GM18505 (cell line): Measurements from ENCODE around the gene TBPL2.
"Not testable (repeated sequence)": the region's sequence is repeated elsewhere in the genome, so short reads cannot be mapped to it uniquely, and the experiment has no call there.

ENCODE experiments used
- ATAC-seq: cut with Tn5 transposase; IDR thresholded peaks from one replicate; pipeline ENCODE4 v1.9.1; 2021; ENCODE audit not compliant: unreplicated experiment
- POLR2A ChIP-seq: IDR thresholded peaks from 4 replicates; pipeline ENCODE4 v1.6.1; 2011; ENCODE audit warnings: borderline replicate concordance; ENCODE audit not compliant: insufficient read depth, insufficient read length; ENCODE audit errors: extremely low read depth

The TBPL2 gene

DNA sequence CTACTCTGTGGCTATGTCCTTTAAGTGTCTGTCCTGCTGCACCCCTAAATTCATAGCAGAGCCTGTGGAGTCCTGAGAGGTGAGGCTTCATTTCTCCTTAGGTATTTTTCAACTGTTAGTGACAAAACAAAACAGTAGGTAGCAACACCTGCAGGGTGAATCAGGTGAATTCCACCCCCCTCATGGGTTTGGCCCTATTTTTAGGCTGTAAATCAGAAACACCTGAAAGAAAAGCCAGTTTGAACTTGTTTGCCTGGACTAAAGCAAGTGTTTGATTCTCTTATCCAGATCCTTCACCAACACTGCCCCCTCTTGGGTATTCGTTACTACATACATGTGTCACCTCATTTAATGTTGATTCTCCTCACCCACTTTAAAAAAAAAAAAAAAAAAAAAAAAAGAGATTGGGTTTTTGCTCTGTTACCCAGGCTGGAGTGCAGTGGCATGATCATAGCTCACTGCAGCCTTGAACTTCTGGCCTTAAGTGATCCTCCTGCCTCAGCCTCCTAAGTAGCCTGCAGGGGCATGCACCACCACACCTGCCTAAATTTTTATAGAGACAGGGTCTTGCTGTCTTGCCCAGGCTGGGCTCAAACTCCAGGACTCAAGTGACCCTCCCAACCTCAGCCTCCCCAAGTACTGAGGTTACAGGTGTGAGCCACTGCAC lies 10.3 kb downstream of the TBPL2 start:
- TF ChIP-seq POLR2A, result no peak
- ATAC-seq, result peak; percentile 73

DNA sequence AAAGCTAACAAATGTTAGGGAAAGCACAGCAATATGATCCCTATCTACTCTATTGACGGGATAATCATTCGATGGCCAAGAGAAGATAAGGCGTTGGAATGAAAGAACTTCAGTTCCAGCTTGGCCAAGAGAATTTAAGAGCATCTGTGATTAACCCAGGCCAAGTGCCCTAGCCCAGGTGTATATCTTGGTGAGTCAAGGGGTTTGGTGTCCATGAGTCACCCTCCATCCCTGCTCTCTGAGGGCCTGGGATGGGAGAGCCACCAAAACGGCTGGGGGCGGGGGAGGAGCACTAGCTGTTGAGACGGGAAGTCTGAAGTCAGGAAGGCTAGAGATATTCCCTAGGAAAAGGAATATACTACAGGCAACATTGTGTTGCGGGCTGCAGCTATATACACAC lies 13.0 kb downstream of the TBPL2 start:
- no peak for TF ChIP-seq POLR2A
- no peak for ATAC-seq

DNA sequence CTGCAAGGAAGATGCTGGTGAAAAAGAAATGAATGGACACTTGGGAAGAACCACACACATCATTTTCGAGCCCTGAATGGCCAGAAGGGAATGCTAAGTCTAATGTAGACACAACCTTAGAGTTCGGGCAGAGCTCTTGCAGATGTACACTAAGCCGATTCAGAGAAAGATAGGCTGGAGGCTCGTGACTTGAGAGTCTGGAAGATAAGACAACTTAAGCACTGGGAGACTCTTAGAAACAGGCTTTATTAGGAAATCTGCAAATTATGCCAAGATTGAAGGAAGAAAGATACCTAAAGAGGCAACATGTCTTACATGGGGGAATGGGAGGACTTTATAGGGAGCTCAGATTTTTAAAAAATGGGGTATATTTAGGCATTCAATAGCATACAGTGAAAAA lies 13.5 kb downstream of the TBPL2 start:
- no peak for ATAC-seq
- TF ChIP-seq POLR2A, result no peak

DNA sequence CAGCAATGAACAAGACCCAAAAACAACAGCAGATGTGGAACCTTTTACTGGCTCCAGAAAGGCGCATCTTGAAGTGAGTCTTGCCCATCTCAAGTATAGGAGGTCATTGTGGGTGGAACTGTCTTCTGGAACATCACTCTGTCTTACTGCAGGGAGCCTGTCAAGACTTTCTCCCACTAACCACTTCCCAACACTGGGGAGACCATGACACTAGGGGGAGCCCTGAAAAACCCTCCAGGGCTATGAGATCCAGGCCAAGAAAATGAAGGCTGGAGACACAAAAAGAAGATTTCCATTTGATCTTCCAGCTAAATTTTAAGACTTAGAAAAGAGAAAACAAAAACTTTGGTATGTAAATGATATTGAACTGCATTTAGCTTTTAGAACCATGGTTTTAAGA lies 15.3 kb downstream of the TBPL2 start:
- no peak for TF ChIP-seq POLR2A
- no peak for ATAC-seq

DNA sequence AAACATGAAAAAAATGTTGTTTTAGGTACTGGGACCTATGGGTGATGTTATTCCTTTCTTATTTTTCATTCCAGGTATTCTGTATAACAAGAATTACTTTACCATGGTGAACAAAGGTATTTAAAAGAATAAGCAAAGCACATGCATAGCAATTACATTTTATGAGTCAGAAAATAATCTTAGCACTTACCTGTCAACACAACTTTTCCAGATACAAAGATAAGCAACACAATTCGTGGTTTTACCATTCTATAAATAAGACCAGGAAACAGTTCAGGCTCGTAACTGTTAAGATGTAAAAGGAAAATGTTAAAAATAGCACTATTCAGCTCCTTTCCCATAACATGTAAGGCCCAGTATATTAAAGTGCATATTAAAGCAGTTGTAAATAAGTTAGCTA lies 16.4 kb downstream of the TBPL2 start:
- ATAC-seq, result no peak
- no peak for TF ChIP-seq POLR2A

DNA sequence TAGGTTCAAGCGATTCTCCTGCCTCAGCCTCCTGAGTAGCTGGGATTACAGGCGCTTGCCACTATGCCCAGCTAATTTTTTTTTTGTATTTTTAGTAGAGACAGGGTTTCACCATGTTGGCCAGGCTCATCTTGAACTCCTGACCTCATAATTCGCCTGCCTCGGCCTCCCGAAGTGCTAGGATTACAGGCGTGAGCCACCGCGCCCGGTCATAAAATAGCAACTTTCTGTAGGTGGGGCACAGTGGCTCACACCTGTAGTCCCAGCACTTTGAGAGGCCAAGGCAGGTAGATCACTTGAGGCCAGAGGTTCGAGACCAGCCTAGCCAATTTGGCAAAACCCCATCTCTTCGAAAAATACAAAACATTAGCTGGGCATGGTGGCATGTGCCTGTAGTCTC lies 18.1 kb downstream of the TBPL2 start:
- ATAC-seq, result not testable (repeated sequence)

DNA sequence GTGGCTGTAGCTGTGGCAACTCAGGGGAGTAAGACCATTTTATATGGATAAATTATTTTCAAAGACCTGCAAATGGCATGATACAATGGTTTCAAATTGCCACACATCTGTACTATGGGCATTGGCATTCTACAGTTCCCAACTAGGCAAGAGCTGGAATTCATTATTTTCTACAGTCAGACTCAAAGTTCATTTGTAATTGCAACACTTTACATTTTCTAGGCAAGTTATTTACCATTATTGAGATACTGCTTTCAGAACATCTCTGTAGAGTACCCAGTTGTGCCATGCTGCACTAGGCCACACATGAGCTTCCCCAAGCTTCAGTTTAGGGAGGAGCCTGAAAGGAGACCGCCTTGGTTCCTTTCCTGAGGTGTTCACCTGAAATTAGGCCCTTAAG lies 20.8 kb downstream of the TBPL2 start:
- no peak for TF ChIP-seq POLR2A
- ATAC-seq, result no peak

DNA sequence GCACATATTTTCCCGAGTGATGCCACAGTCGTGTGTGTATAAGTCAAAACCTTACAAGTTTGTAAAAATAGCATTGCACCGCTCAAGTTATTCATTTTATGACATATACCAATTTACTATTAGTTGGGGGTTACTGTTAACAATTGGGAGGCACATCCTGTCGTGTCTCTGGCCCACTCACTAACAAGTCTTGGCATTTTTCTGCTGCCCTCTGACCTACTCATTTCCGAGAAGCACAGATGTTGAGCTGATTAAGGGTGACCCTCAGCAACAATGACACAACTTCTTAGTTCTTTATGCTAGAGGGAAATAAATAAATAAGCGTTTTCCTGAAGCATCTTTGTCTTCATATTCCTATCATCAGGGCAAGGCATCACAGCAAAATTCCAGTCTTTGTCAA lies 22.0 kb downstream of the TBPL2 start:
- TF ChIP-seq POLR2A, result no peak
- no peak for ATAC-seq

DNA sequence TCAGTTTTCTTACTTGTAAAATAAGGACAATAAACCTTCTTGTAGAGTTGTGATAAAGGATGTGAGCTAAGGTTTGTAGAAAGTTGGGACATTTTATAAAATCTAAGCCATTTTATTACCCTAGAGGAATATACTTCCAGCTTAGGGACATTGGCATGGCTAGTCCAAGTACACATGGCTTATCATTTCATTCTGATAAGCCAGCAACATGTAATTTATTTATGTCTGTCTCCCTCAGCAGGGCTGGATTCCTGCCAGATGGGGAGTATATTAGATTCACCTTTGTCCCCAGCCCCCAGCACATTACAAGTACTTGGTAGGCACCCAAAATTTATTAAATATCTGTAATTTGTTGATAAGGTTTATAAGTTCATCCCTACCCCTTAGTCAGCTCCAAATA lies 22.5 kb downstream of the TBPL2 start:
- no peak for TF ChIP-seq POLR2A
- no peak for ATAC-seq

DNA sequence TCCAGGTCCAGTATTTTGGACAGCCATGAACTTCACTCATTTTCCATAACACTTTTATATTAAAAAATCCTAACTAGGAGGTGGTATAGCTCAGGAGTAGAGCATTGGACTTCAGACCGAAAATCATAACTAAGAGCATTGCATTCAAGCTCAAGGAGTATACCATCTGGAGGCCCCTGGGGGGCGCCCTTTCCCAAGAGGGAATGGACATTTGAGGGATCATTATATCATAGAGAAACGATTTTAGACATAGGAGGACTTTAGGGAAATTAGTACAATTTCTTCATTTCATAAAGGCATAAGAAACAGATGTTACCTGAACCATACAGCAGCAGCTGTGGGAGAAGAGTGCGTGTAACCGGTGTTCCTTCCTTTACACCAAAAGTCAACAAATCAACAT lies 23.6 kb downstream of the TBPL2 start:
- no peak for TF ChIP-seq POLR2A
- no peak for ATAC-seq

DNA sequence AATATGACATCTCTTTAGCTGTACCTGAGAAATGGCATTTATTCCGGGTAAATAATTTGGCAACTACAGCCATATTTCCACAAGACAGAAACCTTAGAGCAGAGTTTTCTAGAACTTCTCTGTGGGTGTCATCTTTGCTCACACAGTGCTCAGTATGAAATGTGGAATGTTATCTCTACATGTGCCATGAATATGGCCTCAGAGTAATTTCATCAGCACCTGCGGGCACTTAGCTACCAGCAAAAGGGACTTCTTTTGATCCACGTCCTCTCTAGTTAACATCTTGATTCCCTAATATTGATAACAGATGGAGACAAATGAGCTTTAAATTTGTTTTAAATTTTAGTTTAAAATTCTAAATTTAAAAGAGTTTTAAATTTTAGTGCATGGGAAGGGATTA lies 25.9 kb downstream of the TBPL2 start:
- no peak for ATAC-seq
- TF ChIP-seq POLR2A, result no peak

DNA sequence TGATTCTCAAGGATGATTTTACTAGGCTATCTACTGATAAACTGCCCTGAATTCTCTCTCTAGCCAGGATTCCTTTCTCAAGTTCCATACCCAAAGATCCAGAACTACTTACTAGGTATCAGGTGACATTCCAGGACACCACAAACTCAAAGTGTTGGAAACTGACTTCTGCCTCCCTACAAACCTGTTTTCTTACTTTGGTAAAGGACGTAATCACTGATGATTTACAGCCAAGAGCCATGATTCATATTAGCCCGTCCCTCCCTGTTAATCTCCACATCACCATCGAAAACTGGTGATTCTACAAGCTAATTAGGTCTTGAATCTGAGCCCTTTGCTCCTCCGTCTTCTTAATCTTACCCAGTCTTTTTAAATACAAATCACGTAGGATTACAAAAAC lies 27.7 kb downstream of the TBPL2 start:
- TF ChIP-seq POLR2A, result no peak
- ATAC-seq, result no peak

DNA sequence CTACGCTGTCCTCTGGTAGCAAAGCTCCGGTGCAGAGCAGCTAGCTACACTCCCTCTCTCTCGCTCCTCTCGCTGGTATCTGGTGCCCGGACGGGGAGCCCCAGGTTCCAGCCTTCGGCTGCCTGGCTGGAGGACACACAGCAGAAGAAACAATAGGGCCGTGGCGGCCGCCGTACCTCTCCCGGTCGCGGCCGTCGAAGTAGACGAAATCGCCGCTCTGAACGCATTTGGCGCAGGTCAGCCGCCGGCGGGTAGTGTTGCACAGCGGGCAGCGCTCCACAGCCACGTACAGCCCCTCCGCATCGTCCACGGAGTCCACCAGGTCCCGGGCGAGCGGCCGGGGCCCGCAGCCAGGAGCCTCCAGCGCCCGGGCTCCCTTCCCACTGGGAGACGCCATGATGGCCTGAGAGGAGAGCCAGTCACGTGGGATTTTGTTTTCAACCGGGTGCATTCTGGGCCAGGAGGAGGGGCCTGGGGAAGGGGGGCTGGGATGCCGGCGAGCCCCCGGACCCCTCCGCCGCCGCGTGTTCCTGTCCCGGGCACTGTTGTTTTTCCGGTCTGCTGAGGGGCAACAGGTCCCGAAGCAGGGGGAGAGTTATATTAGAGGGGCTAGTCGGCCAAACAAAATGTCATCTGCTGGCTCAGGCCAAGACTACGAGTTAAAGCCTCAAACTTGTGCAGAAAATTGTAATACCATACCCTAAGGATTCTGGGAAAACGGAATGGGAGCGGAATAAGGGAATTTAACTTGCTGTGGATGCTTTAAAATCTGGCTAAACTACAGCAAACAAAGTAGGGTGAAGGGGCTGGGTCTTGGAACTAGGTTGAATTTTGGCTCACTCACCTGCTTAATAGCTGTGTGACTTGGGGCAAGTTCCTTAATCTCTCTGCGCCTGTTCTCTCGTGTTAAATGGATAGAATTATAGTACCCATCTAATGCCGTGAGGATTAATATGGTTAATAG lies 28.7 kb downstream of the TBPL2 start, which contains the start of gene ATG14:
Gene ATG14, minus strand, starts transcription at position 405 of the 964 bp plus-strand sequence. Its CDS starts 8 bp downstream, at position 397.
- ATAC-seq, result peak; percentile 98
- peak; percentile 71 for TF ChIP-seq POLR2A

DNA sequence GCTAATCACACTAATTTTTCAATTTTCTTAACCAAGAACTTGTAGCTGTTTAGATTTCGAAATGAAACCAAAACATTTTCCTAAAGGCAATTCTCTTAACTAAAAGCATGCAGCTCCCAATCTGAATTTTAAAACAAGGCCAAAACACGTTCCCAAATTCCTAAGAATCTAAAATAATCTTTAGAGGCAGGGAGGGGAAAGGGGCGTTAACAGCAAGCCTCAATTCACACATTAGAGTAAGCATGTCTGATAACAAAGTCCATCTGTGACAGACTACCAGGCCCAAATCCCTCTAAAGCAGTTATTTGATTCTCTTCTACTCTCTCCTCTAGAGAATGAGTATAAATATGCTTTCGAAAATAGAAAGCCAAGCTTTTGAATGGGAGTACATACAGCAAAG lies 29.5 kb downstream of the TBPL2 start:
- no peak for TF ChIP-seq POLR2A
- ATAC-seq, result no peak
